Neural cell (in vitro differentiated cells): ENCODE measurements around the gene NR2F1-AS1. TPM values are rescaled to one million over a fixed set of nuclear protein-coding genes. Genes with fewer than 3 reads are reported as not detected.

ENCODE experiments used
- H2AFZ ChIP-seq: fragments of 200-600, 300-800 bp; sonication (generic), shearing (Covaris generic); 2 replicates; pipeline ENCODE4 v1.6.0; 2014; ENCODE audit warnings: low read depth, mild to moderate bottlenecking, antibody characterized with exemption, low read length, moderate library complexity
- H3F3A ChIP-seq: fragments of 200-600 bp; shearing (Covaris generic); 2 replicates; pipeline ENCODE4 v1.6.1; 2016; ENCODE audit warnings: mild to moderate bottlenecking, moderate library complexity, mixed read lengths, antibody characterized with exemption, low read length; ENCODE audit not compliant: insufficient read depth, poor library complexity, severe bottlenecking
- H3K27ac ChIP-seq: fragments of 200-600, 300-800 bp; sonication (generic), shearing (Covaris generic); 2 replicates; pipeline ENCODE4 v1.5.1; 2014; ENCODE audit warnings: mild to moderate bottlenecking, low read length, moderate library complexity
- H3K27me3 ChIP-seq: fragments of 300-800, 200-600 bp; sonication (generic), shearing (Covaris generic); 2 replicates; pipeline ENCODE4 v1.6.0; 2014; ENCODE audit warnings: mild to moderate bottlenecking, low read depth, low read length, moderate library complexity; ENCODE audit not compliant: insufficient read depth
- H3K36me3 ChIP-seq: fragments of 300-800, 200-600 bp; sonication (generic), shearing (Covaris generic); 2 replicates; pipeline ENCODE4 v1.5.1; 2014; ENCODE audit warnings: mild to moderate bottlenecking, antibody characterized with exemption, low read length, moderate library complexity; ENCODE audit not compliant: insufficient read depth
- H3K4me2 ChIP-seq: fragments of 300-800, 200-600 bp; sonication (generic), shearing (Covaris generic); 2 replicates; pipeline ENCODE4 v1.6.0; 2014; ENCODE audit warnings: mild to moderate bottlenecking, low read length
- H3K4me3 ChIP-seq: fragments of 300-800, 200-600 bp; sonication (generic), shearing (Covaris generic); 2 replicates; pipeline ENCODE4 v1.5.1; 2014; ENCODE audit warnings: mild to moderate bottlenecking, low read length, moderate library complexity
- H3K79me2 ChIP-seq: fragments of 200-600 bp; shearing (Covaris generic); replicated peaks from 2 replicates; pipeline ENCODE4 v1.6.0; 2014; ENCODE audit warnings: mild to moderate bottlenecking, low read length, moderate library complexity; ENCODE audit not compliant: insufficient read depth
- H3K9ac ChIP-seq: fragments of 300-800, 200-600 bp; sonication (generic), shearing (Covaris generic); 2 replicates; pipeline ENCODE4 v1.6.1; 2016; ENCODE audit warnings: mild to moderate bottlenecking, low read length, mixed read lengths
- H3K9me2 ChIP-seq: fragments of 200-600 bp; shearing (Covaris generic); 2 replicates; pipeline ENCODE4 v1.6.1; 2016; ENCODE audit warnings: mild to moderate bottlenecking, low read length, mixed read lengths; ENCODE audit not compliant: insufficient read depth
- H3K9me3 ChIP-seq: fragments of 200-600, 300-800 bp; sonication (generic), shearing (Covaris generic); 2 replicates; pipeline ENCODE4 v1.6.1; 2016; ENCODE audit warnings: mild to moderate bottlenecking, mixed run types, low read length, moderate library complexity, mixed read lengths
- H4K20me1 ChIP-seq: fragments of 200-600 bp; shearing (Covaris generic); 2 replicates; pipeline ENCODE4 v1.6.1; 2016; ENCODE audit warnings: mild to moderate bottlenecking, mixed run types; ENCODE audit not compliant: insufficient read depth
- CTCF ChIP-seq: fragments of 450-650 bp; IDR thresholded peaks from 2 replicates; pipeline ENCODE4 v1.5.1; 2014; ENCODE audit warnings: antibody characterized with exemption, mild to moderate bottlenecking, moderate library complexity; ENCODE audit not compliant: poor library complexity, severe bottlenecking
- EP300 ChIP-seq: fragments of 450-650 bp; conservative IDR thresholded peaks from 2 replicates; pipeline ENCODE4 v1.6.1; 2014; ENCODE audit warnings: antibody characterized with exemption, mild to moderate bottlenecking, moderate library complexity; ENCODE audit not compliant: poor library complexity, severe bottlenecking
- EZH2 ChIP-seq: fragments of 200-600, 300-800 bp; shearing (Covaris generic), sonication (generic); IDR thresholded peaks from 2 replicates; pipeline ENCODE4 v1.6.1; 2014; ENCODE audit warnings: antibody characterized with exemption, low read length, borderline replicate concordance, mild to moderate bottlenecking; ENCODE audit not compliant: insufficient read depth, poor library complexity, severe bottlenecking
- MXI1 ChIP-seq: fragments of 450-650 bp; conservative IDR thresholded peaks from 2 replicates; pipeline ENCODE4 v1.6.1; 2014; ENCODE audit warnings: antibody characterized with exemption, mild to moderate bottlenecking; ENCODE audit not compliant: poor library complexity, severe bottlenecking
- POLR2AphosphoS5 ChIP-seq: IDR thresholded peaks from 2 replicates; pipeline ENCODE4 v1.6.1; 2012
- RAD21 ChIP-seq: fragments of 450-650 bp; conservative IDR thresholded peaks from 2 replicates; pipeline ENCODE4 v1.6.1; 2014; ENCODE audit warnings: antibody characterized with exemption, mild to moderate bottlenecking, moderate library complexity
- REST ChIP-seq: IDR thresholded peaks from 2 replicates; pipeline ENCODE4 v1.6.1; 2012; ENCODE audit warnings: borderline replicate concordance
- SMC3 ChIP-seq: fragments of 450-650 bp; conservative IDR thresholded peaks from 2 replicates; pipeline ENCODE4 v1.6.1; 2014; ENCODE audit warnings: antibody characterized with exemption, mild to moderate bottlenecking, moderate library complexity; ENCODE audit not compliant: poor library complexity
- TAF1 ChIP-seq: IDR thresholded peaks from 2 replicates; pipeline ENCODE4 v1.6.1; 2012; ENCODE audit warnings: low read depth
- polyA plus RNA-seq: library from polyadenylated mRNA; depleted of rRNA; stranded (reverse); fragments of >200 nt; gene quantifications from 2 replicates; pipeline ENCODE4 v1.2.3, GENCODE V29; 2014

The NR2F1-AS1 gene
- polyA plus RNA-seq, 1 donor from 2014 or later: 0.24 TPM

- H3K4me2 ChIP-seq: no peak overlapping the region
- no peak overlapping the region for H3K4me3 ChIP-seq
- H3K36me3 ChIP-seq: no peaks in the 10 kb centered on the region
- H3K79me2 ChIP-seq: no peaks in the 10 kb centered on the region
- H2AFZ ChIP-seq: no peak overlapping the region
- TF ChIP-seq SMC3 (no peak), MXI1 (no peak), EZH2 (no peak), POLR2AphosphoS5 (no peak)
- H4K20me1 ChIP-seq: no peaks in the 10 kb centered on the region
- H3F3A ChIP-seq: no peaks in the 10 kb centered on the region
- no peak overlapping the region for H3K27ac ChIP-seq
- H3K9ac ChIP-seq: no peak overlapping the region
- H3K9me2 ChIP-seq: no peaks in the 10 kb centered on the region
- H3K27me3 ChIP-seq: peaks cover 3% of the 10 kb centered on the region
- no peaks in the 10 kb centered on the region for H3K9me3 ChIP-seq
Observed at GRCh38 chr5:93422652-93423280, 158.3 kb downstream of the NR2F1-AS1 start.

GRCh38 chr5:93421987-93422401, 159.0 kb downstream of the NR2F1-AS1 start:
- H3K27ac ChIP-seq: no peak overlapping the region
- no peak overlapping the region for H3K4me3 ChIP-seq
- H3K4me2 ChIP-seq: no peak overlapping the region

More at GRCh38 chr5:93421987-93422401, 159.0 kb downstream of the NR2F1-AS1 start:
- Histone ChIP-seq H3K27me3 (peaks cover 3% of the 10 kb centered on the region), H3F3A (no peaks in the 10 kb centered on the region), H3K79me2 (no peaks in the 10 kb centered on the region), H3K9me2 (no peaks in the 10 kb centered on the region), H3K9ac (no peak overlapping the region), H2AFZ (no peak overlapping the region), H4K20me1 (no peaks in the 10 kb centered on the region), H3K36me3 (no peaks in the 10 kb centered on the region), H3K9me3 (no peaks in the 10 kb centered on the region)
- TF ChIP-seq CTCF (no peak), REST (no peak), MXI1 (no peak), EP300 (no peak), EZH2 (no peak), POLR2AphosphoS5 (no peak), TAF1 (no peak), SMC3 (no peak), RAD21 (no peak)
